ENCODE results near the gene CLCNKB.

The CLCNKB gene

DNA sequence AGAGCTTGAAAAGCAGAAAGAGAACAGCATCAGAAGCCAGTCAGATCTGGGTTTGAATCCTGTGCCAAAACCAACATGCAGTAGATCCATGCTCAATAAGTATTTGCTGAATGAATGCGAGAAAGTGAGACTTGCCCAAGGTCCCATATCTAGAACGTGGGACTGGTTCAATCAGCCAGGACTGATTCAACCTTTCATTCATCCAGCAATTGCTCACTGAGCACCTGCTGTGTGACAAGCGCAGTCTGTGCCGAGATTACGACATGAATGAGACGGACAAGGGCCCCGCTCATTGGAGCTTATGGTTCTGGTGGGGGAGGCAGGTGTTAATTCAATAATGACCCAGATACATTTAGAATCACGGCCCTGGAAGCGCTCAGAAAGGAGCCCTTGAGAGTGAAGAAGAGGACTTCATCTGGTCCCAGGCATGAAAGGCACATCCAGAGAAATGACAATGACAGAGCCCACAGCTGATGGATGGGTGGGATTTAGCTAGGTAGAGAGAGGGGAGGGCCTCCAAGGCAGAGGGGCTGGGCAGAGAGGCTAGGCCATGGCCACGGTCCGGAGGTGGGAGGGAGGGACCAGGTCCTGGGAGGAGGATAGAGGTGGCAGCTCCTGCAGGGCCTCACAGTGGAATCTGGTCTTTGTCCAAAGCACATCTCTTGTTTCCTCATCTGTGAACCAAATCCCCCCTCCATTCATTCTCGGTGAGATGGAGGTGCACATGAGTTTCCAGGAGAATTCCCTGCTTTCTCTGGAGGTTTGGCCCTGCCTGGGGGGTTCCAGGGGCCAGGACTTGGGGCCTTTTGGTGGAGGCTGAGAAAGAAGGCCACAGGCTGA is 34.0 kb downstream of the CLCNKB start:
- ATAC-seq: no peak

DNA sequence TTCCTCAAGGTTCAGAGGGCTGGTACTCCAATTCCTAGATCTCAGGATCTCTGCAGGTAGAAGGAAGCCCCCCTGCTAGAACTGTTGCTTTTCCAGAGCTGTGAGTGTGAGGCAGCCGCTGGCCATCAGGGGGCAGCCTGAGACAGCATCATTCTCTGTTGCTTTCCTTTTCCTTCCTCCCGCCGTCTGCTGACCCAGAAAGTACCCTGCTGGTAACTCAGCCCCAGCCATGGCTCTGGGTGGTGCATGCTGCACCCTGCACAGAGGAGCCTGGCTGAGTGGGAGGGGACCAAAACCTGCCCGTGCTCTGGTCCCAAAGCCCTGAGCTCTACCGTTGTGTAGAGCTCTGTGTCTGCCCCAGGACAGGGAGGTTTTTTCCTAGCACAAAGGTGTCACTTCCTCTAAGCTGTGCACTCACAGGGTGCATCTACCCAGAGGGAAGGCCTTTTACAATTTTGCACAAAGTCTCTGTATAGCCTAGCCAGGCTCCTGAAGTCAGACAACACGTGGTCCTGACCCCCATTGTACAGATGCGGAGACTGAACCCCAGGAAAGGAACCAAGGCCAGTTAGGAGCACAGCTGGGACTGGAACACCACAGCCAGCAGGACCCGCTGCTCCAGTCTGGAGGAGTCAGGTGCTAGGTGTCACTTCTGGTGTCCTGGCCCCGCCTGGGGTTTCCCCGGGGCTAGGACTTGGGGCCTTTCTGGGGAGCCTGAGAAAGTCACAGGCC is 35.5 kb downstream of the CLCNKB start:
- ATAC-seq: peak; percentile 75 to 87

DNA sequence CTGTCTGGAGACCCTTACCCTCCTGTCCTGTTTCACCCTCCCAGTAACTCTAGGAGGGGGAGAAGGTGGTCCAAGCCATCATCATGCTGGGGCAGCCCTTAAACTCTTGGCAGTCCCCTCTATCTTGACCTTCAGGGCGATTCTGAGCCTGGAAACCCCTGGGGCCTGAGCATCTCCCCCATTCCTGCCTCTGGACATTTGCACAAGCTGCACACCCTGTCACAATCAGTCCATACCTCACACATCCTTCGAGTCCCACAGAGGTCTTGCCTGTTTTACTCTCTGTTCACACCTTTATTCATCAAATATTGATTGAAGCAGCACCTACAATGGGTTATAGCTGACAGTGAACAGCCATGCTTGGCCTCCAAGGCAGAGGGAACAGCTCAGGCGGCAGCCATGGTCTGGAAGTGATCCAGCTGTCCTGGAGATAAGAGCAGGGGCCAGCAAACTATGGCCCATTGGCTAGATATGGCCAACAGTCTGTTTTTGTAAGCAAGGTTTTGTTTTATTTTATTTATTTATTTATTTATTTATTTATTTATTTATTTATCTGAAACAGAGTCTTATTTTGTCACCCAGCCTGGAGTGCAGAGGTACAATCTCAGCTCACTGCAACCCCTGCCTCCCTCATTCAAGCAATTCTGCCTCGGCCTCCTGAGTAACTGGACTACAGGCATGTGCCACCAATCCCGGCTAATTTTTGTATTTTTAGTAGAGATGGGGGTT is 37.0 kb downstream of the CLCNKB start:
- no peak for ATAC-seq

DNA sequence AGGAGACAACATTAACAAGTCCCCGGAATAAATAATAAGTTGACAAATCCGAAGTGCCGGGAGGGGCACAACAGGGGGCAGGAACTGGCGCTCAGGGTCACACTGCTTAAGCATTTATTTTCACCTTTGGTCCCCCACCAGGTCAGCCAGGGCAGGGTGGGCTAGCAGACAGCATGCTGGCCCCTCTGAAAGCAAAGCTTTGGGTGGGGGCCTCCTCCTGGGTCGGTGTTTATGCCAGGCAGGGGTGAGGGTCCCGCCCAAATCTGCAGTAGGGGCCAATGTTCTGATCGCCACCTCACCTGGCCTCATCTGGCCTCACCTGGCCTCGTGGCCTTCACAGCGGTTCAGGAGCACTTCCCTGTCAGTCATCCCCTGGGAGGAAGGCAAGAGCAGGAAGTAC is 38.1 kb downstream of the CLCNKB start:
- no peak for ATAC-seq

DNA sequence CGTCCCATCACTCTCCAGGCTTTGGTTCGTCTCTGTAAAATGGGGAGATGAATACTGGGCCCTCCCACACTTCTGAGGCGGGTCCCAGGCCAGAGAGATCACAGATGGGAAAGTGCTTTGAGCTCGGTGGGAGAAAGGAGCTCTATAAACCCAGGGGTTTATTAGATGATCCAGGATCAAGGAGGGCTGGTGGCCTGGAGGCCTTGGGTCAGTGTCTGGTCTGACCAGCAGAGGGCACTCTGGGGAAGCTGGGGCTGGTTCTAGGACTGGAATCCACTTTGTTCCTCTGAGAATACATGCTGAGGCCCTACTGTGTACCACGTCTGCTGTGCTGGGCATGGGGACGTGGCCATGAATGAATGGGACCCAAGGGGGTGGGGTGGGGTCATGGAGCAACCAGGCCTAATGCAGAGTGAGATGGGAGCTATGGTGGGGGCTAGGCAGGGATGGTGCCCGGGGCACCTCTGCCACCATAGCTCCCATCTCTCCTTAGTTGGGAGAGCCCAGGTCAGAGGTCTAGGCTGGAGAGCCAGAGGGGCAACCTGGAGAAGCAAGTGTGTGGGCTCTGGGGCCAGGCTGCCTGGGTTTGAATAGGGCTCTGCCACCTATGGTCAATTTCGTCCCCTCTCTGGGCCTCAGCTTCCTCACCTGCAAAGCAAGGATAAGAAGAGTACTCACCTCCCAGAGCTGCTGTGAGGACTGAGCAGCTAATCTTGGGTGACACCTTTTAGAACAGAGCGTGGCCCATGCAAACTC is 38.9 kb downstream of the CLCNKB start:
- no peak for ATAC-seq

DNA sequence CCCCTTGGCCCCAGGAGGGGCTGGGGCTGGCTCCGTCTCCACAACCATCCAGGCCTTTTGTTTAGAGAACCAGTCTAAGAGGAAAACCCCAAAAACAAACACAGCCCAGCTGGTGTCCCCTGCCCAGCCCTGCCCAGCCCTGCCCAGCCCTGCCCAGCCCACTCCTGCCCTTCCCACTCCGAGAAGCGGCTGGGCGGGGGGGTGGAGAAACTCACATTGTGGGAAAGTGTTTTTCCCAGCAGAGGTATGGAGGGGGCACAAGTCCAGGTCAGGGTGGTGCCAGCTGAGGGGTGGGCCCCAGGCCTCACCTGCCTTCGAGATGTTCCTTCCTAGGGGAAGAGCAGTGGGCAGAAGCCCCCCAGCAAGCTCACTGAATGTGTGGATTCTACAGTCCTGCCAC is 39.9 kb downstream of the CLCNKB start:
- no peak for ATAC-seq

DNA sequence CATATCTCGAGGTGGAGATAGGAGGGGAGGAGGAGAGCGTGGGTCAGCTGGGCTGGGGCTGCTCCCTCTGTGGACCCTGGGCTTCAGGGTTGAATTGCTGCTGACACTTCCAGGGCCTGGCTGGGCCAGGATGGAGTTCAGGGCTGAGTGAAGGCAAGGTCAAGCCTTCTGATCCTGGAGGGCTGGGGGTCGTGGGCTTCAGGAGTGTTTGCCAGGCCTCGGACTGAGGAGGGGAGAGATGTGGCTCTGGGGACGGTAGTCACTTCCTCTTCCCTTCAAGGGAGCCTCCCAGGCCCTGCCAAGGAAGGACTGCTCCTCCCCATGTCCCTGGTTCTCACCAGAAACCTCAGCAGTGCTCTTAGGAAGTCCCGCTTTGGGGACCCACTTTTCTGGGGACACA is 41.9 kb downstream of the CLCNKB start:
- ATAC-seq: no peak

DNA sequence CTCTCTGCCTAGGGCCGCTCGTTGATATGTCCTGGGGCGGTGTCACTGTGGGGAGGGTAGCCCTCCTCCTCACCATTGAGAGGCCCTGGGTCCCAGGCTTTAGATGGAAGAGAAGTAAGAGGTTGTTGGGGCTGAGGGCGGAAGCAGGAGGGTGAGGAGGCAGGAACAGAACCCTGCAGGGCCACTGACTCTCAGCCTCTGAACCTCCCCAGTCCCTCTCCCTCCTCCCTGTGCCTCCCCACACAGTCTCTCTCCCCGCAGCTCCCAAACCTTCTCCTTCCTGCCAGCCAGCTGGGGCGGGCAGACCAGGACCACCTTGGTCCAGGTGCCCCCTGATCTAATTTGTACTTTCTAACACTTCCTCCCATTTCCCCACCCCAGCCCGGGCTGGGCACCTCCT is 44.2 kb downstream of the CLCNKB start:
- no peak for ATAC-seq

DNA sequence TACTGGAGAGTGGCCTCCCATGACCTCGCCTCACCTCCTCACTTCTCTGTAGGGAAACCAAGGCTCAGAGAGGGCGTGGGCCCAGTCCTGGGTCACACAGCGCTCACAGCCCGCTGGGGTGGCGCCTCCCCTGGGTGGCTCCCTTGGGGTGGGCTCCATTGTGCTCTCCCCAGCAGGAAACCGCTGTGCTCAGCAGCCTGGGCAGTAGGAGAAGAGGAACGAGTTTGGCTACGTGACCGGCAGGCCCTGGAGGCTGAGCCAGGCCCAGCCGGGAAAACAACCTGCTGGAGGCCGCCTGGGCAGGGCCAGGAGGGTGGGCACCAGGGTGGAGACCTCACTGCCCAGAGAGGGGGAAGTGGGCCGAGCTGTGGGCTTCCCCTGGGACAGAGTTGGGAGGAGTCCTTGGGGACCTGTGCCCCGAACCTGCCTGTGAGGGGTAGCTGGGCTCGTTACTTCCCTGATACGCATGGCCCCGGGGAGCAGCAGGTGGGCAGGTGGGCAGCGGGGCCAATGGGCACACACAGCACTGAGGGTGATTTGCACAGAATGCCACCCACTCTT is 44.8 kb downstream of the CLCNKB start:
- ATAC-seq: no peak

DNA sequence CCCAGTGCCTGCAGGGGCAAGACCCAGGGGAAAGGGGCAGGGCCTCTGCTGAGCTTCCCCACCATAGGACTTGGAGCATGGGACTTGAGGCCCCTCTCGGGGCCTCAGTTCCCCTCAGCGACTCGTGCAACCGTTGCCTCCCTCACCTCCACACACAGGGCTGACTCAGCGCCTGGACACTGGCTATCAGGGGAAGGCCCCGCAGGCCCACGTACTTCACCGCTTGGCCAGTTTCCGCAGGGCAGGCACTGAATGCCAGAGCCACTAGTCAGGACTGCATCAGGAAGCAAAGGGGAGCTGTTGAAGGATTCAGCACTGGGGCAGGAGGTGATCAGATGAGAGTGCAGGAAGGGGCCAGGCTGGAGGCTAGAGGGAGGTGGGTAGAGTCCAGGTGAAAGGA is 45.4 kb downstream of the CLCNKB start:
- no peak for ATAC-seq

DNA sequence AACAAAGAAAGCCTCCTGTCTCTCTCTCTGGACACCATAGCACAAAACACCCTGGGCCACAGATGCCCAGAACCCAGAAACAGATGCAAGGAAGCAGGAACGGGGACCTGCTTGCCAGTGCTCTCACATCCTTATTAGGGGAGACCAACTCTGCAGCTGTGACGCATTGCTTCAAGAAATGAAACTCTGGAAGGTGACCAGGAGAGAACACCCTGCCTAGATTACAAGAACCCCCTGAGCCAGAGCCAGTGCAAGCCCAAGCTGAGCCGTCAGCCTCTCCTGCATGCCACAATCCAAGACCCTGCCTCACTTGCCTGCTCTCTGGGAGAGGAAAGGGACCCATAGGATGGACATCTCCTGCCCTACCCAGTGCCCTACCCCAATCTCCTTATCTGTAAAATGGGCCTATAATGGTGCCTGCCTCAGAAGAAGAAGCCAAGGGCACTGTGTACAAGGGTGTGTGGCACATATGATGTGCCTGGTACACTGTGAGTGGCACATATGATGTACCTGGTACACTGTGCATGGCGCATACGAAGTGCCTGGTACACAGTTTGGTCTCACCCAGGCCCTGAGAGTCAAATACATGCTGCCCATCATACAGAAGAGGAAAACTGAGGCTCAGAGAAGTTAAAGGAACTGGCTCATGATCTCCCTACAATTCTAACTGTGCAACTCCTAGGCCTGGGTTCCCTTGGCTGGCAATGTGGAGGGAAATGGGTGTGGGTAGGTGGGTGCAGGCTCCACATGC is 46.7 kb downstream of the CLCNKB start:
- ATAC-seq: no peak

DNA sequence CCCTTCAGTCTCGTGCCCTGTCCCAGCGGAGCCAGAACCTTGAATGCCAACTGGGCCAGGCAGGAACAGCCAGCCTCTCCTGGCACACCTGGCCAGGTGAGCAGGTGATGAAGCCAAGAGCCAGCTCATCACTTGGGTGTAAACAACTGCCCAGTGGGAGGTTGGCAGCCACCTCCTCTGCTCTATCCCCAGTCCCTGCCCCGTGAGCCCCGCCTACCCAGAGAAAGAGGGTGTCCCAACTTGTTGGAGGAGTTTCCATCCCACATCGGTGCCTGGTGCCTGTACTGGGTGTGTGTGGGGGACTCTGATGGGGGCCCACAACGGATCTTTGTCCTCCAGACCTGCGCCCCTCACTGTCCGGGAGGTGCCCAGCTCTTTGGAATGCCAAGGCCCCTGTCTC is 47.7 kb downstream of the CLCNKB start:
- no peak for ATAC-seq

DNA sequence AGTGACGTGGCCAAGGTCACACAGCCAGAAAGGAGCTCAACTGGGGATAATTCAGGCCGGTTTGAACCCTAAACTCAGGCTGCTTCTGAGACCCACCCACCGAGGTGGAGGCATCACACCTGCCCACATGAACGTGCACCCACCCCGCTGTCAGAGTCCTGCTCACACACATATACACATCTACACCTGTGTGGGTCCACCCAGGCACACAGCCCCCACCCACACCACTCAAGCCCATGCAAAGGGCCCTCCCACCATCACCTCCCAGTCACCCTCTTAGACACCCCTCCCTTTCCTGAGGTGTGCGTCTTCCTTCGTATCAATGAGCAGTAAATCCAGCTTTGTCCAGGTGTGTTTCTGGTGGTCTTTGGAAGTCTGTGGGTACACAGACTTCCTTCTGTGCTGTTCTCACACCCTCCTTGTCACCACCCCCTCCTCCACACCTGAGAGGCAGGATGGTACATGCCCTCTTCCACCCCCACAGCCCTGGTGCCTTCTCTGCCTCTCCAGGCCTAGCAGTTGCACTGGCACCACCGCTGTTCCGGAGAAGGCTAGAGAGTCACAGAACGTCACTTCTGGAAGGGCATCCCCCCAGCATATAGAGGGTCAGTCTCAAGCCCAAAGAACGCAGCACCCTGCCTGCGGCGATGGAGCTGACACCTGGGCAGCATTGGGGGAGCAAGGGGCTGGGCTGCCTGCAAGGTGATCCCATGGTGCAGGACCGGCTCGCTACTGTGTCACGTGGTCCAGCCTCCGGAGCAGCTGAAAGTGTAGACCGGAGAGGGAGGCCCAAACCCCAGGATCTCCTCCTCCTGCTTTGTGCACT is 48.7 kb downstream of the CLCNKB start:
- ATAC-seq: no peak

DNA sequence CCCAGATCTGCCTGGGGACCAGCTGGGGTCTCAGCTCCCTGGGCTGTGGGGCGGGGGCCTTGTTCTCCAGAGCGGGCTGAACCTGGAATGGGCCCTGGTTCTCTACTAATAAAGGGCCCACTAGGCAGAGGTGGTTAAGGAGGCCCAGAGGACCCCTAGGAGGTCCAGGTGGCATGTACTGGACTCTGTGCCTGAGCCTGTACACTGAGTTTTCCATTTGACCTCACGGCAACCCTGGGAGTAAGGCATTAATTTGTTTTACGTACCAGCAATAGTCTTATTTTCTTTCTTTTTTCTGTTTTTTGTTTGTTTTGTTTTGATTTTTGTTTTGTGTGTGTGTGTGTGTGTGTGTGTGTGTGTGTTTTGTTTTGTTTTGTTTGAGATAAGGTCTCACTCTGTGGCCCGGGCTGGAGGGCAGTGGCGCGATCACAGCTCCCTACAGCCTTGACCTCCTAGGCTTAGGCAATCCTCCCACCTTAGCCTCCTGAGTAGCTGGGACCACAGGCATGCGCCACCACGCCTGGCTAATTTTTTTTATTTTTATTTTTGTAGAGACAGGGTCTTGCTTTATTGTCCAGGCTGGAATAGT is 49.4 kb downstream of the CLCNKB start:
- ATAC-seq: no peak

DNA sequence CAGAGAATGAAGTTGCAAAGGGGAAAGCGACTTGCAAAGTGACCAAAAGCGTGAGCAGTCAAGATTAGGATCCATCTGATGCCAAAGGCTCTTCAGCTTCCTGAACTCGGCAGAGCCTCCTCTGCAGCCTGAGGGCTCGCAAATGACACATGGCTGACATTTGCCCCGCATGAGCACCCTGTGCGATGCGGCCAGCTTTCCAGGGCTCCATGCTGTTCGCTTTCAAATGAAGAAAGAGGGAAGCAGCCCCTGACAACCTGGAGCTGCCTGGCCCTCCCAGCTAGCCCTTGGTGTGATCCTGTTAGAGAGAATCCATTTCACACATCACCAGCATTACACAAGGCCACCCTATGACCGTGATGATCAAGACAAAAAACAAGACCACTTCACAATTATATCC is 50.0 kb downstream of the CLCNKB start:
- ATAC-seq: no peak

DNA sequence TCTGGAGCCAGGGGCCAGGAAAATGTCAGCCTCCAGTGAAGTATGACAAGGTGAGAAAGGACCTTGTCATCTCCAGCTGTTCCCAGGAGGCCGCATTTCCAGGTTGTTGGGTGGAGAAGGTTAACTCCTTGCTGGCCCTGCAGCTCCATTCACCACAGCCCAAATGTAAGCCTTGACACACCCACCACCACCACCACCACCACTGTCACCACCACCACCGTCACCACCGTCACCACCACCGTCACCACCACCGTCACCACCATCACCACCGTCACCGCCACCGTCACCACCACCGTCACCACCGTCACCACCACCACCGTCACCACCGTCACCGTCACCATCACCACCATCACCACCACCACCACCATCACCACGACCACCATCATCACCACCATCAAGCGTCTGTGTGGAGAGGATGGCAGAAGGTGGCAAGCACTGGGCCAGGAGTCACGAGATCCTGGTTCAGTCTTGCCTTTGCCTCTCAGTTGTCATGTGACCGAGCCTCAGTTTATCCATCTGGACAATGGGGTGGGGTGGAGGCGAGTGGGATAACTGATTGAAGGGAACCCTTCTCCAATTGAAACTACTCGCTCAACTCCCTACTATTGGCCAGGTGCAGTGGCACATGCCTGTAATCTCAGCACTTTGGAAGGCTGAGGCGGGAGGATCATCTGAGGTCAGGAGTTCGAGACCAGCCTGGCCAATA is 51.0 kb downstream of the CLCNKB start:
- ATAC-seq: no peak

DNA sequence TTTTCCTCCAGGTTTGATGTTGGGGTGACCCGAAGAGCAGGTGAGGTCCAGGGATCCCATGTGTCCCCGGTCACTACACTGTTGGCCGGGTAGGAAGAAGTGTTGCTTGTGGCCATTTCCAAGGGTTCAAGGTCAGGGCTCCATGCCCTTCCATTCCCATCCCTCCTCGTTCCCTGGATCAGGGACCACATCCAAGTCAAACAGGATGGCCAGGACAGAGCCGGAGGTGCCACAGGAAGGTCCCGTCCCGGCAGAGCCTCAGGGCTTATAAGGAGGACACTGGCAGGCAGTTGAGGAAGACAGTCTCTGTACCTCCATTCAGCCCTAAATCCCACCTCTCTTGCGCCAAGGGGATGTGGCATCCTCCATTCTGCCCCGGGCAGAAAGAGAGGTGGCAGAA is 51.9 kb downstream of the CLCNKB start:
- ATAC-seq: no peak

DNA sequence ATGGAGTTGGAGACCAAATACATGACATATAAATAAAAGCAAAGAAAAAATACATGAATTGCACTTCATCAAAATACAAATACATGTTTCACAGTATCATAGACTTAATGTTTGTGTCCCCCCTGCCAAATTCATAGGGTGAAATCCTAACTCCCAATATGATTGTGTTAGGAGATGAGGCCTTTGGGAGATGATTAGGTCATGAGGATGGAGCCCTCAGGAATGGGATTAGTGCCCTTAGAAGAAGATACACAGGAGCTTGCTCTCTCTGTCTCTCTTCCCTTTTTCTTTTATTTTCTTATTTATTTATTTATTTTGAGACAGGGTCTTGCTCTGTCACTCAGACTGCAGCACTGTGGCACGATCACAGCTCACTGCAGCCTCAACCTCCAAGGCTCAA is 55.8 kb downstream of the CLCNKB start:
- ATAC-seq: no peak

DNA sequence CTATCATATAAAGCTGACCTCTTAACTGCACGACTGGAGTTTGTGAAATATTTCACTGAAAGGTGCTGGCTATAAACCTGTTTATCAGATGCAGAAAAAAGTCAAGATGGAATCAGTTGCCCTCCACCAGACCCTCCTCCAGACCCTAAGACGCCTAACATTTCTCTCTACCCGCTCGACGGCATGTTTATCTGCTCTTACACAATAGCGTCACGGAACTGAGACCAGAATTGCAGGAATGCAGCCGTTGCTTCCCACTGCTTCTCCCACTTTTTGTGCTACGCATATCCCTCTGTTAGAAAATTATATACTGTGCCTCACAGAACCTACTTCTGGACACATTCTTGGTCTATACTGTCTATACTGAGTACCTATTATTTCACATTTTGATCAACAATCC is 58.0 kb downstream of the CLCNKB start:
- no peak for ATAC-seq
